H1 (cell line): ENCODE data around the gene GUCA1A. TPM values are rescaled to one million over a fixed set of nuclear protein-coding genes. Genes with fewer than 3 reads are reported as not detected.
"Not testable (repeated sequence)": the region's sequence is repeated elsewhere in the genome, so short reads cannot be mapped to it uniquely, and the experiment has no call there.

Source experiments
- CTCF ChIA-PET: fragments of 300-600 bp; sonication (Branson Sonifier 250); formaldehyde crosslinking; loops from one replicate; lab custom pipeline; 2021; ENCODE audit not compliant: partially characterized antibody; lab: Charles Lee
- POLR2A ChIA-PET: fragments of 300-600 bp; sonication (Branson Sonifier 250); formaldehyde crosslinking; loops from one replicate; lab custom pipeline; 2021; ENCODE audit warnings: inconsistent platforms; ENCODE audit not compliant: partially characterized antibody; lab: Charles Lee
- DNase-seq, 2 experiments: peaks; one replicate each; pipeline versions ENCODE4 v3.0.0 to v3.0.0-alpha.2; 2010 to 2022; ENCODE audit warnings: low spot score in 2 of 2, low read depth in 1 of 2, mixed read lengths in 1 of 2
- FAIRE-seq: peaks from 2 replicates; lab custom pipeline; 2011; peaks lifted over from hg19 to GRCh38; lab: Jason Lieb, UNC
- H2AFZ ChIP-seq: 2 replicates; pipeline ENCODE4 v1.8.1; 2012; ENCODE audit warnings: low read length, inconsistent platforms
- H2AK5ac ChIP-seq: 2 replicates; pipeline ENCODE4 v1.6.1; 2013; ENCODE audit warnings: low read depth, low read length
- H2BK120ac ChIP-seq: replicated peaks from 2 replicates; pipeline ENCODE3; 2013; ENCODE audit warnings: low read depth, low read length, inconsistent platforms
- H2BK12ac ChIP-seq: 2 replicates; pipeline ENCODE4 v1.6.1; 2013; ENCODE audit warnings: low read depth, low read length
- H2BK15ac ChIP-seq: 2 replicates; pipeline ENCODE4 v1.6.1; 2013; ENCODE audit warnings: low read length
- H2BK20ac ChIP-seq: 2 replicates; pipeline ENCODE4 v1.6.1; 2013; ENCODE audit warnings: low read length
- H2BK5ac ChIP-seq: 2 replicates; pipeline ENCODE4 v1.6.1; 2013; ENCODE audit warnings: low read depth, low read length
- H3K14ac ChIP-seq: 2 replicates; pipeline ENCODE4 v1.6.1; 2013; ENCODE audit warnings: inconsistent platforms; ENCODE audit not compliant: insufficient read length
- H3K18ac ChIP-seq: 2 replicates; pipeline ENCODE4 v1.6.1; 2013; ENCODE audit warnings: low read length; ENCODE audit errors: extremely low read depth
- H3K23ac ChIP-seq: 2 replicates; pipeline ENCODE4 v1.6.1; 2013; ENCODE audit warnings: inconsistent platforms; ENCODE audit not compliant: insufficient read length
- H3K23me2 ChIP-seq: 2 replicates; pipeline ENCODE4 v1.6.1; 2013; ENCODE audit warnings: low read depth, low read length
- H3K27ac ChIP-seq: 2 replicates; pipeline ENCODE4 v1.6.1; 2011; ENCODE audit warnings: low read depth, low read length, inconsistent platforms
- H3K27me3 ChIP-seq, 4 experiments: replicated peaks in 1 of 4; 1 replicate in 1 of 4; 2 replicates in 3 of 4; pipeline versions ENCODE4 v1.6.1 to v1.8.1; 2011 to 2013; ENCODE audit warnings: low read length in 3 of 4, mild to moderate bottlenecking in 3 of 4, inconsistent platforms in 2 of 4, mixed read lengths in 2 of 4, moderate library complexity in 1 of 4; ENCODE audit not compliant: control insufficient read depth in 3 of 4, insufficient read depth in 3 of 4; ENCODE audit errors: extremely low read depth in 1 of 4
- H3K36me3 ChIP-seq, 4 experiments: 2 replicates each; pipeline versions ENCODE4 v1.6.1 to v1.8.1; 2011 to 2013; ENCODE audit warnings: mild to moderate bottlenecking in 4 of 4, low read length in 3 of 4, moderate library complexity in 2 of 4, control low read depth in 1 of 4, inconsistent platforms in 1 of 4; ENCODE audit not compliant: insufficient read depth in 4 of 4, control insufficient read depth in 2 of 4
- H3K4ac ChIP-seq: replicated peaks from 2 replicates; pipeline ENCODE3; 2013; ENCODE audit warnings: low read length, low read depth, mixed read lengths, inconsistent platforms; ENCODE audit not compliant: insufficient read length
- H3K4me1 ChIP-seq, 4 experiments: replicated peaks in 1 of 4; 1 replicate in 1 of 4; 2 replicates in 3 of 4; pipeline versions ENCODE4 v1.6.1 to v1.8.1; 2011 to 2013; ENCODE audit warnings: low read length in 3 of 4, inconsistent platforms in 2 of 4, mixed read lengths in 1 of 4; ENCODE audit not compliant: insufficient read depth in 4 of 4, control insufficient read depth in 3 of 4
- H3K4me2 ChIP-seq, 2 experiments: 2 replicates each; pipeline versions ENCODE4 v1.6.1 to v1.8.1; 2011 to 2013; ENCODE audit warnings: low read depth in 2 of 2, low read length in 2 of 2, control low read depth in 1 of 2, inconsistent platforms in 1 of 2, mild to moderate bottlenecking in 1 of 2; ENCODE audit not compliant: insufficient read depth in 1 of 2
- H3K4me3 ChIP-seq, 4 experiments: fragments of 200-600, 300-600 bp in 1 of 4; sonication (generic), shearing (Covaris generic), sonication (Bioruptor Twin) in 1 of 4; 2 replicates each; pipeline versions ENCODE4 v1.5.1 to v1.8.1; 2011 to 2016; ENCODE audit warnings: low read length in 4 of 4, low read depth in 3 of 4, control low read depth in 2 of 4, inconsistent platforms in 2 of 4, mild to moderate bottlenecking in 2 of 4, mixed read lengths in 1 of 4, moderate library complexity in 1 of 4; ENCODE audit not compliant: insufficient read depth in 2 of 4; ENCODE audit errors: extremely low read depth in 1 of 4
- H3K56ac ChIP-seq: replicated peaks from 2 replicates; pipeline ENCODE3; 2013; ENCODE audit warnings: low read depth, mild to moderate bottlenecking, mixed read lengths, low read length, inconsistent platforms; ENCODE audit not compliant: insufficient read length
- H3K79me1 ChIP-seq: 2 replicates; pipeline ENCODE4 v1.6.1; 2013; ENCODE audit warnings: low read depth, low read length, control low read depth
- H3K79me2 ChIP-seq, 2 experiments: 2 replicates each; pipeline versions ENCODE4 v1.6.1 to v1.8.1; 2012 to 2013; ENCODE audit warnings: low read length in 2 of 2, mild to moderate bottlenecking in 2 of 2, inconsistent platforms in 1 of 2; ENCODE audit not compliant: insufficient read depth in 2 of 2, control insufficient read depth in 1 of 2
- H3K9ac ChIP-seq, 4 experiments: replicated peaks in 1 of 4; 1 replicate in 1 of 4; 2 replicates in 3 of 4; pipeline versions ENCODE4 v1.6.1 to v1.8.1; 2011 to 2013; ENCODE audit warnings: low read depth in 3 of 4, low read length in 3 of 4, control low read depth in 2 of 4, mild to moderate bottlenecking in 2 of 4, moderate library complexity in 2 of 4, inconsistent platforms in 1 of 4; ENCODE audit errors: extremely low read depth in 1 of 4
- H3K9me3 ChIP-seq, 2 experiments: 2 replicates each; pipeline versions ENCODE4 v1.6.1 to v1.8.1; 2012 to 2013; ENCODE audit warnings: mild to moderate bottlenecking in 2 of 2, moderate library complexity in 2 of 2, control low read depth in 1 of 2, inconsistent platforms in 1 of 2, low read depth in 1 of 2, low read length in 1 of 2, mixed read lengths in 1 of 2; ENCODE audit not compliant: insufficient read depth in 2 of 2
- H4K20me1 ChIP-seq, 2 experiments: replicated peaks in 1 of 2; 2 replicates each; pipeline versions ENCODE3 to v1.8.1; 2011 to 2013; ENCODE audit warnings: inconsistent platforms in 2 of 2, low read length in 2 of 2, mild to moderate bottlenecking in 1 of 2; ENCODE audit not compliant: insufficient read depth in 2 of 2, control insufficient read depth in 1 of 2
- H4K5ac ChIP-seq: 2 replicates; pipeline ENCODE4 v1.6.1; 2013; ENCODE audit warnings: low read length, low read depth, mixed read lengths, inconsistent platforms; ENCODE audit not compliant: insufficient read length
- H4K8ac ChIP-seq: 2 replicates; pipeline ENCODE4 v1.8.0; 2013; ENCODE audit warnings: mild to moderate bottlenecking, moderate library complexity, low read length, inconsistent platforms; ENCODE audit not compliant: insufficient read depth; ENCODE audit errors: extremely low read depth
- H4K91ac ChIP-seq: replicated peaks from 2 replicates; pipeline ENCODE3; 2013; ENCODE audit warnings: low read length, mixed read lengths, inconsistent platforms; ENCODE audit not compliant: insufficient read length
- WGBS, 2 experiments: shearing (Covaris generic) in 1 of 2; methylation state at CpG; one replicate each; pipeline versions ENCODE4 v1.1.6 to v1.1.7; 2013 to 2015; ENCODE audit warnings: low lambda C conversion rate in 2 of 2, mixed read lengths in 2 of 2, inconsistent platforms in 1 of 2, low coverage in 1 of 2, missing lambda C conversion rate in 1 of 2; ENCODE audit not compliant: insufficient replicate concordance in 2 of 2, insufficient coverage in 1 of 2, insufficient read length in 1 of 2; ENCODE audit errors: extremely low coverage in 1 of 2, missing lambda C conversion rate in 1 of 2; 5-methylcytosine and 5-hydroxymethylcytosine counted together
- polyA plus RNA-seq, 7 experiments: library from polyadenylated mRNA; depleted of rRNA in 3 of 7; stranded (reverse) in 5 of 7; unstranded in 2 of 7; fragments of >200 nt in 5 of 7; fragments of 200-250 nt in 2 of 7; gene quantifications; 1 replicate in 5 of 7; 2 replicates in 1 of 7; 4 replicates in 1 of 7; pipeline versions ENCODE4 v1.2.1 to v1.2.3, GENCODE V29; 2011 to 2013; ENCODE audit warnings: missing spikeins in 2 of 7, mixed read lengths in 2 of 7
- total RNA-seq: library from RNA; stranded (reverse); fragmentation: NEBNext Ultra II Directional; extraction: Animal tissue kit (Norgen Biotek cat#: 25700); gene quantifications from 2 replicates; pipeline ENCODE4 v1.2.1, GENCODE V29; 2021

The GUCA1A gene
- total and polyA plus RNA-seq, 2 of the 8 experiments (the other 6 are each of a cell fraction or from before 2014, with no cell fraction given), result 4.6 to 24.6 TPM

DNA sequence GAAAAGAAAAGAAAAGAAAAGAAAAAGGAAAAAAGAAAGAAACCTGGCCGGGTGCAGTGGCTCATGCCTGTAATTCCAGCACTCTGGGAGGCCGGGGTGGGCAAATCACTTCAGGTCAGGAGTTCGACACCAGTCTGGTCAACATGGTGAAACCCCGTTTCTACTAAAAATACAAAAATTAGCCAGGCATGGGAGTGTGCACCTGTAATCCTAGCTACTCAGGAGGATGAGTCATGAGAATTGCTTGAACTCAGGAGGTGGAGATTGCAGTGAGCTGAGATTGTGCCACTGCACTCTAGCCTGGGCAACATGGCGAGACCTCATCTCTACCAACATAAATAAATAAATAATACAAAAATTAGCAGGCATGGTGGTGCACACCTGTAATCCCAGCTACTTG, 19.2 kb downstream of the GUCA1A start:
- not testable (repeated sequence) for H3K14ac ChIP-seq, H4K8ac ChIP-seq, H4K5ac ChIP-seq, H2AK5ac ChIP-seq, H2BK5ac ChIP-seq, H3K4me2 ChIP-seq, H3K18ac ChIP-seq, H2BK12ac ChIP-seq, H3K36me3 ChIP-seq, H3K23ac ChIP-seq, H4K20me1 ChIP-seq, H3K79me2 ChIP-seq, H3K4me1 ChIP-seq, H2BK20ac ChIP-seq, DNase-seq, H3K4ac ChIP-seq, H2BK15ac ChIP-seq, H3K9me3 ChIP-seq, H4K91ac ChIP-seq, FAIRE-seq, H3K27ac ChIP-seq, H3K79me1 ChIP-seq, H3K56ac ChIP-seq, H3K4me3 ChIP-seq, H2BK120ac ChIP-seq, H3K27me3 ChIP-seq, H3K9ac ChIP-seq, H3K23me2 ChIP-seq, H2AFZ ChIP-seq
- ChIA-PET CTCF (interaction anchor here (0.6 to 4.6 kb wide), 8 partner anchors 9 to 394 kb away, joined by 3 to 26 read pairs (median 3); no protein-coding TSS in a partner anchor), POLR2A (interaction anchor here (1.1 to 2.7 kb wide), 4 partner anchors 9 to 49 kb away, joined by 3 to 8 read pairs (median 6); partner anchors contain the start of gene C6orf132)
- WGBS, 2 experiments, result 93% methylated on average over 4 of the region's 5 CpGs; no CpG with 5 or more reads in 1 of the 2 experiments
